ENCODE results near the gene ALKBH8.

GRCh38 chr11:107581147-107581546 is 15.6 kb upstream of the ALKBH8 start:
- no peak for TF ChIP-seq CTCF (IDR thresholded peaks at IDR 0.05)
- no peak for TF ChIP-seq POLR2A (IDR thresholded peaks at IDR 0.05)
